H9 (cell line): ENCODE measurements around the gene SEPTIN5. TPM values are rescaled to one million over a fixed set of nuclear protein-coding genes. Genes with fewer than 3 reads are reported as not detected.

Experiments used
- DNase-seq: peaks from one replicate; pipeline ENCODE4 v3.0.0-alpha.2; 2017
- H2AFZ ChIP-seq: one replicate; pipeline ENCODE4 v1.6.1; 2013; ENCODE audit warnings: mild to moderate bottlenecking, low read length, control low read depth, moderate library complexity
- H2AK5ac ChIP-seq: 2 replicates; pipeline ENCODE4 v1.6.1; 2013; ENCODE audit warnings: low read length, control low read depth, mixed read lengths; ENCODE audit not compliant: insufficient read length
- H2BK120ac ChIP-seq: one replicate; pipeline ENCODE4 v1.6.1; 2013; ENCODE audit warnings: low read depth, mild to moderate bottlenecking, low read length, control low read depth, inconsistent platforms; ENCODE audit not compliant: poor library complexity, severe bottlenecking
- H2BK12ac ChIP-seq: 2 replicates; pipeline ENCODE4 v1.6.1; 2013; ENCODE audit warnings: low read length, control low read depth, mixed read lengths, low read depth; ENCODE audit not compliant: insufficient read length
- H2BK15ac ChIP-seq: 2 replicates; pipeline ENCODE4 v1.6.1; 2013; ENCODE audit warnings: low read depth, low read length, control low read depth
- H2BK20ac ChIP-seq: one replicate; pipeline ENCODE4 v1.6.1; 2013; ENCODE audit warnings: low read depth, mild to moderate bottlenecking, low read length, control low read depth, inconsistent platforms; ENCODE audit not compliant: poor library complexity, severe bottlenecking
- H2BK5ac ChIP-seq: 2 replicates; pipeline ENCODE4 v1.6.1; 2013; ENCODE audit warnings: low read length, control low read depth, mixed read lengths; ENCODE audit not compliant: insufficient read length
- H3K14ac ChIP-seq: 2 replicates; pipeline ENCODE4 v1.6.1; 2013; ENCODE audit warnings: low read length, control low read depth; ENCODE audit not compliant: insufficient read depth
- H3K18ac ChIP-seq: 2 replicates; pipeline ENCODE4 v1.6.1; 2013; ENCODE audit warnings: low read depth, mild to moderate bottlenecking, mixed read lengths, low read length, control low read depth; ENCODE audit not compliant: insufficient read length
- H3K23ac ChIP-seq: 2 replicates; pipeline ENCODE4 v1.6.1; 2013; ENCODE audit warnings: low read length, control low read depth, mixed read lengths, low read depth; ENCODE audit not compliant: insufficient read length
- H3K23me2 ChIP-seq: 2 replicates; pipeline ENCODE4 v1.6.1; 2013; ENCODE audit warnings: low read depth, mild to moderate bottlenecking, mixed read lengths, low read length, control low read depth; ENCODE audit not compliant: insufficient read length, poor library complexity, severe bottlenecking
- H3K27ac ChIP-seq: 2 replicates; pipeline ENCODE4 v1.5.1; 2013; ENCODE audit warnings: low read length, control low read depth, mixed read lengths, low read depth; ENCODE audit not compliant: insufficient read length
- H3K27me3 ChIP-seq: 2 replicates; pipeline ENCODE4 v1.6.1; 2013; ENCODE audit warnings: low read length, control low read depth, inconsistent platforms; ENCODE audit not compliant: insufficient read depth
- H3K4ac ChIP-seq: 2 replicates; pipeline ENCODE4 v1.6.1; 2013; ENCODE audit warnings: low read depth, mild to moderate bottlenecking, control low read depth, inconsistent platforms, low read length, moderate library complexity
- H3K4me1 ChIP-seq: 2 replicates; pipeline ENCODE4 v1.6.1; 2013; ENCODE audit warnings: low read length, control low read depth, inconsistent platforms; ENCODE audit not compliant: insufficient read depth
- H3K4me2 ChIP-seq: 2 replicates; pipeline ENCODE4 v1.6.1; 2013; ENCODE audit warnings: low read length, control low read depth, mixed read lengths; ENCODE audit not compliant: insufficient read length, insufficient read depth
- H3K56ac ChIP-seq: 2 replicates; pipeline ENCODE4 v1.6.1; 2013; ENCODE audit warnings: low read depth, mild to moderate bottlenecking, mixed read lengths, low read length, control low read depth; ENCODE audit not compliant: insufficient read length
- H3K79me1 ChIP-seq: 2 replicates; pipeline ENCODE4 v1.6.1; 2013; ENCODE audit warnings: low read depth, mild to moderate bottlenecking, moderate library complexity, low read length, control low read depth, inconsistent platforms; ENCODE audit not compliant: insufficient read depth, poor library complexity, severe bottlenecking
- H3K79me2 ChIP-seq: 2 replicates; pipeline ENCODE4 v1.6.1; 2013; ENCODE audit warnings: low read length, control low read depth, inconsistent platforms; ENCODE audit not compliant: insufficient read depth
- H3K9ac ChIP-seq: 2 replicates; pipeline ENCODE4 v1.6.1; 2013; ENCODE audit warnings: low read length, control low read depth, mixed read lengths; ENCODE audit not compliant: insufficient read length; ENCODE audit errors: extremely low read depth
- H3K9me3 ChIP-seq: one replicate; pipeline ENCODE4 v1.6.1; 2013; ENCODE audit warnings: low read depth, low read length, inconsistent platforms; ENCODE audit not compliant: control insufficient read depth
- H3T11ph ChIP-seq: one replicate; pipeline ENCODE4 v1.6.1; 2013; ENCODE audit warnings: mild to moderate bottlenecking, low read length, control low read depth, inconsistent platforms
- H4K20me1 ChIP-seq: one replicate; pipeline ENCODE4 v1.6.1; 2013; ENCODE audit not compliant: control insufficient read depth, insufficient read length, insufficient read depth
- H4K5ac ChIP-seq: 2 replicates; pipeline ENCODE4 v1.6.1; 2013; ENCODE audit warnings: low read depth, mild to moderate bottlenecking, mixed read lengths, low read length, control low read depth; ENCODE audit not compliant: insufficient read length
- H4K8ac ChIP-seq: replicated peaks from 2 replicates; pipeline ENCODE4 v1.6.1; 2013; ENCODE audit warnings: low read length, control low read depth, mixed read lengths, low read depth; ENCODE audit not compliant: insufficient read length
- H4K91ac ChIP-seq: 2 replicates; pipeline ENCODE4 v1.6.1; 2013; ENCODE audit warnings: low read depth, mild to moderate bottlenecking, moderate library complexity, mixed read lengths, low read length, control low read depth; ENCODE audit not compliant: insufficient read length
- H3K27ac Mint-ChIP-seq, 3 experiments: 2 replicates in 2 of 3; 3 replicates in 1 of 3; pipeline ENCODE4 v1.8.0; 2020 to 2021; ENCODE audit warnings: mixed read lengths in 3 of 3, mild to moderate bottlenecking in 1 of 3, moderate library complexity in 1 of 3
- H3K27me3 Mint-ChIP-seq: 2 replicates; pipeline ENCODE4 v1.8.0; 2021; ENCODE audit warnings: low read depth, mild to moderate bottlenecking, moderate library complexity, mixed read lengths
- H3K36me3 Mint-ChIP-seq, 3 experiments: 2 replicates in 2 of 3; 3 replicates in 1 of 3; pipeline ENCODE4 v1.8.0; 2020 to 2021; ENCODE audit warnings: low read depth in 3 of 3, mixed read lengths in 3 of 3; ENCODE audit not compliant: insufficient read depth in 1 of 3
- H3K4me1 Mint-ChIP-seq, 2 experiments: 2 replicates each; pipeline ENCODE4 v1.8.0; 2020; ENCODE audit warnings: mixed read lengths in 2 of 2
- H3K4me3 Mint-ChIP-seq, 2 experiments: 2 replicates in 1 of 2; 3 replicates in 1 of 2; pipeline ENCODE4 v1.8.0; 2020 to 2021; ENCODE audit warnings: mild to moderate bottlenecking in 2 of 2, mixed read lengths in 2 of 2, moderate library complexity in 1 of 2
- H3K9me3 Mint-ChIP-seq, 2 experiments: 2 replicates in 1 of 2; 3 replicates in 1 of 2; pipeline ENCODE4 v1.8.0; 2020; ENCODE audit warnings: mild to moderate bottlenecking in 2 of 2, mixed read lengths in 2 of 2, moderate library complexity in 1 of 2
- WGBS: extraction: QIAGEN DNeasy Blood & Tissue Kit; methylation state at CpG from one replicate; pipeline ENCODE4 v1.1.7; 2013; ENCODE audit warnings: missing lambda C conversion rate, low lambda C conversion rate, mixed read lengths; ENCODE audit not compliant: insufficient read length; ENCODE audit errors: extremely low coverage; 5-methylcytosine and 5-hydroxymethylcytosine counted together
- total RNA-seq: library from RNA; stranded (reverse); gene quantifications from 2 replicates; pipeline ENCODE4 v1.2.1, GENCODE V29; 2021
- TF ChIP-seq, protein P1 (sequence below): fragments of 200-600 bp; sonication (generic); conservative IDR thresholded peaks from 3 replicates; pipeline ENCODE4 v1.8.0; 2021; ENCODE audit warnings: antibody characterized with exemption, mild to moderate bottlenecking

Gene SEPTIN5
- total RNA-seq, 1 experiment from 2014 or later, result 17.8 TPM

DNA sequence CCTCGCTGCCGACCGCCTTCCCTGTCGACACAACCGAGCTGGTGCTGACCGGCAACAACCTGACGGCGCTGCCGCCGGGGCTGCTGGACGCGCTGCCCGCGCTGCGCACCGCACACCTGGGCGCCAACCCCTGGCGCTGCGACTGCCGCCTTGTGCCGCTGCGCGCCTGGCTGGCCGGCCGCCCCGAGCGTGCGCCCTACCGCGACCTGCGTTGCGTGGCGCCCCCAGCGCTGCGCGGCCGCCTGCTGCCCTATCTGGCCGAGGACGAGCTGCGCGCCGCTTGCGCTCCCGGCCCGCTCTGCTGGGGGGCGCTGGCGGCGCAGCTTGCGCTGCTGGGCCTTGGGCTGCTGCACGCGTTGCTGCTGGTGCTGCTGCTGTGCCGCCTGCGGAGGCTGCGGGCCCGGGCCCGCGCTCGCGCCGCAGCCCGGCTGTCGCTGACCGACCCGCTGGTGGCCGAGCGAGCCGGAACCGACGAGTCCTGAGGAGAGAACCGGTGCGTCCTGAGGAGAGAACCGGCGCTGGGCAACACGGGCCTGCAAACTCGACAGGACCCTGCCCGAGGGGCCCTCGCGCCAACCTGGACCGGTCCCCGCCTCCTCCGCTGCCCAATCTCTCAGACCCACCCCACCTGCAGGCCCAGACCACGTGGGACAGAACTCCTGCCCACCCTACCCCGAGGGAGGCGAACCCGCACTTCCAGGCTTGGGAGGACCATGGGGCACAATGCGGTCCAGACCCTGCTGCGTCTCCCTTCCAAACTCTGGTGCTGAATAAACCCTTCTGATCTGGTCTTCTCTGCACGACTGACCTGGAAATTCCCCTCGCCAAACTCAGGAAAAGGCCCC, 9.9 kb downstream of the SEPTIN5 start:
- TF ChIP-seq, protein P1, sequence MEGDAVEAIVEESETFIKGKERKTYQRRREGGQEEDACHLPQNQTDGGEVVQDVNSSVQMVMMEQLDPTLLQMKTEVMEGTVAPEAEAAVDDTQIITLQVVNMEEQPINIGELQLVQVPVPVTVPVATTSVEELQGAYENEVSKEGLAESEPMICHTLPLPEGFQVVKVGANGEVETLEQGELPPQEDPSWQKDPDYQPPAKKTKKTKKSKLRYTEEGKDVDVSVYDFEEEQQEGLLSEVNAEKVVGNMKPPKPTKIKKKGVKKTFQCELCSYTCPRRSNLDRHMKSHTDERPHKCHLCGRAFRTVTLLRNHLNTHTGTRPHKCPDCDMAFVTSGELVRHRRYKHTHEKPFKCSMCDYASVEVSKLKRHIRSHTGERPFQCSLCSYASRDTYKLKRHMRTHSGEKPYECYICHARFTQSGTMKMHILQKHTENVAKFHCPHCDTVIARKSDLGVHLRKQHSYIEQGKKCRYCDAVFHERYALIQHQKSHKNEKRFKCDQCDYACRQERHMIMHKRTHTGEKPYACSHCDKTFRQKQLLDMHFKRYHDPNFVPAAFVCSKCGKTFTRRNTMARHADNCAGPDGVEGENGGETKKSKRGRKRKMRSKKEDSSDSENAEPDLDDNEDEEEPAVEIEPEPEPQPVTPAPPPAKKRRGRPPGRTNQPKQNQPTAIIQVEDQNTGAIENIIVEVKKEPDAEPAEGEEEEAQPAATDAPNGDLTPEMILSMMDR, result peak; percentile 39; the same call in 2 of the 3 replicates
- peaks cover 9% of the 10 kb centered on the region for H4K20me1 ChIP-seq
- H4K91ac ChIP-seq, result no peak overlapping the region
- no peak overlapping the region for H2AK5ac ChIP-seq
- no peak overlapping the region for H3K27ac ChIP-seq
- Mint-ChIP-seq H3K4me1 (peaks cover 13 to 33% of the 10 kb centered on the region in 2 experiments), H3K9me3 (peaks cover 13 to 25% of the 10 kb centered on the region in 2 experiments; a peak in 4 of 5 replicates), H3K36me3 (peaks cover 7 to 16% (median 14%) of the 10 kb centered on the region in 3 experiments; a peak in 6 of 7 replicates), H3K4me3 (peak overlapping the region; percentile 31 to 71), H3K27ac (no peak overlapping the region), H3K27me3 (peaks cover 95% of the 10 kb centered on the region)
- H4K5ac ChIP-seq, result no peak overlapping the region
- H2BK120ac ChIP-seq, result no peak overlapping the region
- H3K23me2 ChIP-seq, result peaks cover 7% of the 10 kb centered on the region
- peak; percentile 79 for DNase-seq
- no peak overlapping the region for H2BK12ac ChIP-seq
- no peak overlapping the region for H2AFZ ChIP-seq
- no peaks in the 10 kb centered on the region for H3K79me1 ChIP-seq
- no peaks in the 10 kb centered on the region for H3K9me3 ChIP-seq
- H2BK20ac ChIP-seq, result no peak overlapping the region
- H3K9ac ChIP-seq, result no peak overlapping the region
- no peak overlapping the region for H3K23ac ChIP-seq
- no peak overlapping the region for H2BK15ac ChIP-seq
- WGBS, result no CpG with 5 or more reads among the region's 89 CpGs
- no peak overlapping the region for H3K56ac ChIP-seq
- peak overlapping the region; percentile 54 for H3K4me2 ChIP-seq
- no peaks in the 10 kb centered on the region for H3K79me2 ChIP-seq
- H3T11ph ChIP-seq, result no peak overlapping the region
- H3K14ac ChIP-seq, result no peak overlapping the region
- no peak overlapping the region for H3K18ac ChIP-seq
- H3K4ac ChIP-seq, result no peak overlapping the region
- peaks cover 77% of the 10 kb centered on the region; the same call in 1 of the 2 replicates for H3K27me3 ChIP-seq
- H4K8ac ChIP-seq, result no peak overlapping the region
- H2BK5ac ChIP-seq, result no peak overlapping the region
- H3K4me1 ChIP-seq, result no peaks in the 10 kb centered on the region
